Measurements from ENCODE around the gene SLK.

Gene SLK

DNA sequence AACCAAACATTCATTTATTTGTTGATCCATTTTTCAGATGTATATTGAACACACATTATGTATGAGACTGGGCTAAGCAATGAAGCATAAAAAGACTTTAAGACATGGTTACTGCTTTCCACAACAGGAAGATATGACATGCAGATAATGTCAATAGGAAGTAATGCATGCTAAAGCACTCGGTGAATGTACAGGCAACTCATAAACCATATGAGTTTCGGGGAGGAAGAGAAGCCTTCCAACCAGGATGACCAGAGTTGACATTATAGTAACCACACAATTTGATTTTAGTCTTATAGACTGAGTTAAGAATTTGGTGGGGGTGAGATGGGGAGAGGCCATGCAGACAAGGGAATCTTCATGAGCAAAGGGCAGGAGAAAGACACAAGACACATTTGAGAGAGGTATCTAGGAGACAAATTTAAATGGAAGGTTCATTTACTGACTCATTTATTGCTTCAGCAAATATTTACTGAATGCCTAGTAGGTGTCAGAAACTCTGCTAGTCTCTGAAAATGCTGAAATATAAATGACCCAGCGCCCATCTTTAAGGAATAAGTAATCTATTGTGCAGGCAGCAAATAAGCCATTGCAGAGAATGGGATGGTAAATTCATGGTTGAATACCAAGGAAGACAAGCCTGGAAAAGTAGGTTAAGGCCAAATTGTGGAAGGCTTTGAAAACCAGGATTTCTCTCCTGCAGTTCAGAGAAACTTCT, 19.0 kb upstream of the SLK start:
- DNase-seq = no peak

- DNase-seq = peak; percentile 9
Measured at GRCh38 chr10:103949728-103950127, 17.2 kb upstream of the SLK start.

GRCh38 chr10:103951183-103951582, 15.8 kb upstream of the SLK start:
- no peak for DNase-seq

GRCh38 chr10:103951942-103952341, 15.0 kb upstream of the SLK start:
- DNase-seq = no peak

DNA sequence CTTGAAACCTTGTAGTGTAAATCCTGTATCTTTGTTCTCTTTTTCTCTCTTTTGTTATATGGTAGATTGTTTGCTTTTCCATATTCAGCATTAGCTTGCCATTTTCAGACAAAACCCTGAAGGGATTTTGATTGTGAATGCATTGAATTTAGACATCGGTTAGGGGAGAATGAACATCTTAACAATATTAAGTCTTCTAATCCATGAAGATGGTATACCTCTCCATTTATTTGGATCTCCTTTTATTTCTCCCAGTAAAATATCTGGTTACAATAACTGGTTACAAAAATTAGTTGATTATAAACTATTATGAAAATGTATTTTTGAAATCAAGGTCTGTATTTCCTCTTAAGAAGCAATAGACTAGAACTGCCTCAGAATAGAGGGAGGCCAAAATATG, 12.4 kb upstream of the SLK start:
- DNase-seq = no peak

GRCh38 chr10:103958996-103959395, 7.9 kb upstream of the SLK start:
- DNase-seq = no peak

GRCh38 chr10:103960103-103960502, 6.8 kb upstream of the SLK start:
- DNase-seq = no peak

DNA sequence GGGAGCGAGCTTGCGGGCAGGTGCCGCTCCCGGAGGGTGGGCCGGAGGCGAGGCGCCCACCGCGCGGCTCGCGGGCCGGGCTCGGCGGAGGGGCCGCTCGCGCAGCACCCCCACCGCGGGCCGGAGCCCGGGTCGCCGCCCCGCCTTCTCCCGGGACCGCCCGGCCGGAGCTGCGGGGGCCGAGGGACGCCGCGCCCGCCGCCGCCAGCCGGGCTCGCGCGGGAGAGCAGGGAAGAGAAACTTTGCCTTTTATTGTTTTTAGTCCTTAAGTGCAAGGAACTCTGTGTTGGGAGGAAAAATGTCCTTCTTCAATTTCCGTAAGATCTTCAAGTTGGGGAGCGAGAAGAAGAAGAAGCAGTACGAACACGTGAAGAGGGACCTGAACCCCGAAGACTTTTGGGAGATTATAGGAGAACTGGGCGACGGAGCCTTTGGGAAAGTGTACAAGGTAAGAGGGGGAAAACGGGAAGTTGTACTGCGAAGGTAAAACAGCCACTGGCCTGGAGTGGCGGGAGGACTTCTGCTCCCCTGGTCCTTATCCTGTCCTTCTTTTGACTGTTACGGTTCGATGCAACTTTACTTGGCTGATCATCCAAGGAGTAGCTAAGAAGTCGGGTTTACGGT, 620 bp downstream of the SLK start:
- peak; percentile 35 for DNase-seq

GRCh38 chr10:103968441-103969391, 1.8 kb downstream of the SLK start:
- peak; percentile 36 for DNase-seq

DNA sequence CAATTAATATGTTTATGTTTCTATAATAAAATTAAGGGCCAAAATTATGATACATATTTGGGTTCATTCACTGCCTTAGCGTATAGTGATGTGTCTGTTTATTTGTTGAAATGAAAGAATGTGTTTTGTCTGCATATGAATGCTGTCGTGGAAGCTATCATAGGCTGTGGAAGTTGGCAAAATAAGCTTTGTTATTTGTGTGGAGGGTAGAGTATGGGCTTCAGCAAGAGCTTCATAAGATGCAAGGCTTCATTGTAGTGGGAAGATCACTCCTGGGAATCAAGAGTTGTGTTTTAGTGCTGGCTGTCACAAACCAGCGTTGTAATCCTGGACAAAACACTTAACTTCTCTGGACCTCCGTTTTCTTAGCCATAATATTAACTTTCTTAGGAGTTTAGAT, 2.5 kb downstream of the SLK start:
- peak; percentile 5 for DNase-seq

GRCh38 chr10:103969857-103970627, 3.1 kb downstream of the SLK start:
- DNase-seq = no peak

DNA sequence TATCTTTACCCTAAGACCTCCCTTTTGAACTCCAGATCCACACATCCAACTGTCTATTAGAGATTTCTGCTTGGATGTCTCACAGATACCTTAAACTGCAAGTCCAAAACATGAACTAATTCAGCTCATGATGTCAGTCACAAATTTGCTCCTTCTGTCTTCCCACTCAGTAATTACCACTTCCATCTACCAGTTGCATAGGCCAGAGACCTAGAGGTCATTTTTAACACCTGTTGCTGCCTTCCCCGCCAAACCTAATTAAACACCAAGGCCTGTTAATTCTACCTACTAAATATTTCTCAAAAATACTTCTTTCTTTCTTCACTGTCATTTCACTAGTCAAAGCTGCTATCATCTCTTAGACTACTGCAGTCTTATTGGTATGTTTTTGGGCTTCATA, 8.2 kb downstream of the SLK start:
- no peak for DNase-seq

GRCh38 chr10:103977204-103977603, 10.3 kb downstream of the SLK start:
- no peak for DNase-seq

DNA sequence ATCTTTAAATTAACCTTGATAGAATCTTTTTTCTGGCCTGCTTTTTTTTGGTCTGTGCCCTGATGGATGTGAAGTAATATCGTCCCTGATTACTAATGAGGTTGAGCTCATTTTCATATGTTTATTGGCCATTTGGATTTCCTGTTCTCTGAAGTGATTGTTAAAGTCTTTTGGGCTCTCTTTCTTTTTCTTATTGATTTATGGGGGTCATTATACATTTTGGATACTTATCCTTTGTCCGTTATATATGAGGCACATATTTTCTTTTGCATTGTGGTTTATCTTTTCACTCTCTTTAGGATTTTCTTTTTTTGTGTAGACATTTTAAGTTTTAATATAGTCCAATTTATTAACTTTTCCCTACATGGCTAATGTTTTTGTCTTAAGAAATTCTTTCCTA, 12.6 kb downstream of the SLK start:
- DNase-seq = no peak

- DNase-seq = peak; percentile 49
Measured at GRCh38 chr10:103980288-103980906, 13.5 kb downstream of the SLK start.

GRCh38 chr10:103982639-103983038, 15.7 kb downstream of the SLK start:
- DNase-seq = peak; percentile 18

GRCh38 chr10:103983367-103983911, 16.5 kb downstream of the SLK start:
- DNase-seq = no peak

- DNase-seq = peak; percentile 26
Measured at GRCh38 chr10:103985726-103986125, 18.8 kb downstream of the SLK start.

DNA sequence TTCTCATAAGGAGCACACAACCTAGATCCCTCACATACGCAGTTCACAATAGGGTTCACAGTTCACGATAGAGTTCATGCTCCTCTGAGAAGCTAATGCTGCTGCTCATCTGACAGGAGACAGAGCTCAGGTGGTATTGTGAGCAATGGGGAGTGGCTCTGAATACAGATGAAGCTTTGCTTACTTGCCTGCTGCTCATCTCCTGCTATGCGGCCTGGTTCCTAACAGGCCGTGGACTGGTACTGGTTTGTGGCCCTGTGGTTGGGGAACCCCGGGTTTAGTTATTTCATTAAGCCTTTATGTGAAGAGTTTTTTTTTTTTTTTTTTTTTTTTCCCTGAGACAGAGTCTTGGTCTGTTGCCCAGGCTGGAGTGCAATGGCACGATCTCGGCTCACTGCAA, 19.4 kb downstream of the SLK start:
- no peak for DNase-seq

DNA sequence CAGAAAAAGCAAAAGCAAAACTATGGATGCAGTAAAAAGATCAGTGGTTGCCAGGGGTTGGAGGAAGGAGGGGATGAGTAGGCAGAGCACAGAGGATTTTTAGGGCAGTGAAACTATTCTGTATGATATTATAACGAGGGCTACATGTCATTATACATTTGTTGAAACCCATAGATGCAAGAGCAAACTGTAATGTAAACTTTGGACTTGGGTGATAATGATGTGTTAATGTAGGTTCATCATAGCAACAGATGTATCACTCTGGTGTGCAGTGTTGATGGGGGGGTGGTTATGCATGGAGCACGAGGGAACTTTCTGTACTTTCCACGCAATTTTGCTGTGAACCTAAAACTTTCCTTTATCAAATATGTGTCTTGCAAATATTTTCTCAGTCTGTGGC, 23.2 kb downstream of the SLK start:
- peak; percentile 17 for DNase-seq

DNA sequence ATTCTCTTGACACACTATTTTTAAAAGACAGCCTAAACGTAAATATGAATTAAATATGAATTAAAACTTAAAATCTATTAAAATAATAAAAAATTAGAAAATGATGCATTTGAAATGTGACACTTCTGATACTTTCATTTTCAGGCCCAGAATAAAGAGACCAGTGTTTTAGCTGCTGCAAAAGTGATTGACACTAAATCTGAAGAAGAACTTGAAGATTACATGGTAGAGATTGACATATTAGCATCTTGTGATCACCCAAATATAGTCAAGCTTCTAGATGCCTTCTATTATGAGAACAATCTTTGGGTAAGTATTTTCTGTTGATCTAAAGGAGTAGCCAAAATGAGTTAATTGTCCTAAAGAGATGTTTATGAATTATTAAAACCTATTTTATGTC, 23.6 kb downstream of the SLK start:
- no peak for DNase-seq
